ENCODE results near the gene TESK2.
"Not testable (repeated sequence)": the region's sequence is repeated elsewhere in the genome, so short reads cannot be mapped to it uniquely, and the experiment has no call there.

Gene TESK2

DNA sequence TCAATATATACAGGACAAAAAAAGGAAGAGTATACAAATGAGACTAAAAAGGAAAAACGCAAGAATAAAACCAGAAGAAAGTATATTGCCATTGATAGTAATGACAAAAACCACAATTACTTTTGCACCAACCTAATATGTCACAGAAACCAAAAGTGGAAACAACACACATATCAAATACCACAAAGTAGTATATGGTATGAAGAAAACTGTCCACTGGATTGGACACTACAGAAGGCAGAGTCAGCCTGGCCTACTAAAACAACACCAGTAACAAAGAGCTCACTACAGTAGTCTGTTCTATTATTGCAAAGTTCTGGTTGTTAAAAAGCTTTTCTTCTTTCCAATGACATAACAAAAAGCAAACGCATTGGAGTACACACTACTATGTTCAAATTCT lies 17.7 kb downstream of the TESK2 start:
- DNase-seq: no peak

DNA sequence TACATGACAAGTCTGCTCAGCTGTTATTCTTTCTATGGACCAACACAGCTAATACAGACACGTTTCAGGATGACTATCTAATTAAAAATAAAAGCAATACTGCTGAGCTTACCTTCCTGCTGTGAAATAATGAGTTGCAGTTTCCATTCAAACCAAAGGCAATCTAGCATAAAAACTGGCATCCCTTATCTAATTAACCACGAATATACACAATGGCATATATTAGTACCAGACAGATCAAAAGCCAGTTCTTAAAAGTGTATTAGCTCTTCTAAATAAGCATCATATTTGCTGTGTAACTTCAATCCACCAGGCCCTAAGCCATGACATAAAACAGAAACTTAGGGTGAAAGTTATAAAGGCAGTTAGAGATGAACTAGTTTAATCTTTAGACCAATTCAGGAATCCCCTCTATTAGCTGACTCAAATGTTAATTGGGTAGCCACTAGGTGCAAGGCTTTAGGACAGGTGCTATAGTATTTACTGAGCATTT lies 20.6 kb downstream of the TESK2 start:
- DNase-seq: no peak

DNA sequence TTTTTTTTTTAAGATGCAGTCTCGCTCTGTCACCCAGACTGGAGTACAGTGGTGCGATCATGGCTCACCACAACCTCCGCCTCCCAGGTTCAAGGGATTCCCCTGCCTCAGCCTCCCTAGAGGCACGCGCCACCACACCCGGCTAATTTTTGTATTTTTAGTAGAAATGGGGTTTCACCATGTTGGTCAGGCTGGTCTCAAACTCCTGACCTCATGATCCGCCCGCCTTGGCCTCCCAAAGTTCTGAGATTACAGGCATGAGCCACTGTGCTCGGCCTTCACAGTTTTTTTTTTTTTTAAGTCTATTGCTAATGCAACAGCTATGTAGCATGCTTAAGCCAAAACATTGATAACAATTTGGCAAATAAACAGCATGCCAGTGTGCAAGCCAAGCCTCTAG lies 23.6 kb downstream of the TESK2 start:
- DNase-seq: not testable (repeated sequence)

DNA sequence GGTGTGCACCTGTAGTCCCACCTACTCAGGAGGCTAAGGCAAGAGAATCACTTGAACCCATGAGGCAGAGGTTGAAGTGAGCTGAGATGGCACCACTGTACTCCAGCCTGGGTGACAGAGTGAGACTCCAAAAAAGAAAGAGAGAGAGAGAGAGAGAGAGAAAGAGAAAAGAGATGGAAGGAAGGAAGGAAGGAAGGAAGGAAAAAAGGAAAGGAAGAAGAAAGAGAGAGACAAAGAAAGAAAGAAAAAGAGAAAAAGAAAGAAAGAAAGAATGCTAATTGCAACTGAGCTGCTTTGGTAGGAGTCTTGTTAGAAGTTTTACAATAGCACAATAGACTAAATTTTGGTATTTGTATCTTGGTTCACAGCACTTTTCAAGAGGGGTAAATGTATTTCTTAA lies 25.7 kb downstream of the TESK2 start:
- DNase-seq: no peak

DNA sequence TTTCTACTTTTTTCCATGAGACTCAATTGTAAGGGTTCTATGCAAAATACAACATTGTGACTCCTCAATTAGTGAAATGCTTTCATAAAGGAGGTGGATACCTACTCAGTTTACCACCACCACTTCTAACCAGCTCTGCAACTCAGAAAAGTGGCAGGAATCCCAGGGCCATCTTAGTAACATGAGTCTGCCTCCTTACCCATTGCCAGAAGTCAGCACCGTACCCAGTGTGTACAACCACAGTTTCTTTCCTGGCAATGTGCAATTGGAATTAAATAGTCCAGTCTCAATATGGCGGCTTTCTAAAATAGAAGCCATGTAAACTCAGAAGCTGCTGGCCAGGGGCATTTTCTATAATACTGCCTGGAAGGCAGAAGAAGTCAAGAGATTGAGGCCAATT lies 32.1 kb downstream of the TESK2 start:
- DNase-seq: no peak

DNA sequence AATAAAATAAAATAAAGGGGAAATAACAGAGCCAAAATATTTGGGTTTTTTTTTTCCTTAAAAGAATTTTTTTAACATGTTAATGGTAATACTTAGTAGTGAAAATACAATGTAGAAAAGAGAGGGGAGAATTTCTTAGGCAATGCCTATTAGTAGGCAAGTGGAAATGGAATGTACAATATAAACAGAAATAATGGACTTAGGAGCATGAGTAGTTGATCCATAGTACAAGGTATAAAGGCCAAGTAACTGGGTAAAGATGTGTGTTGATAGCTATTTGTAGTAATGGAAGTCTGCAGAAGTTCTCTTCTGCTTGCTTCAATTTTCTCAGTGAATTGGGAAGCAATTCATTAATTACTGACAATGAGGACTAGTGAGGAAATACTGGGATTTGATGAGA lies 34.4 kb downstream of the TESK2 start:
- no peak for DNase-seq

DNA sequence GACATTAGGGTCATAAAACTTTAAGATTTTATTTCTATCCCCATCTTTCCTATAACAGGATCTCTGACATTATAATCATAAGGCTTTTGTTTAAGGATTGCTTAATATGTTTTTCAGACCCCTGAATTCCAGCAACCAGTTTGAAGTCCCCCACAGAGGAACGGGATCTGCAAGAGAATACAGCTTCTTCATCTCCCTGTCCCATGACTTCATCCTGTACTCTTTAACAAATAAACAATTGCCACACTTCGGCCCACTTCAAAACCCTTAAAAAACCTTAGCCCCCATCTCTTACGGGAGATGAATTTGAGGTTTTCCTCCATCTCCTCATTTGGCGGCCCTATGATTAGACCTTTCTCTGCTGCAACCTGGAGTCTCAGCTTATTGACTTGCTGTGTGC lies 35.8 kb downstream of the TESK2 start:
- DNase-seq: no peak

DNA sequence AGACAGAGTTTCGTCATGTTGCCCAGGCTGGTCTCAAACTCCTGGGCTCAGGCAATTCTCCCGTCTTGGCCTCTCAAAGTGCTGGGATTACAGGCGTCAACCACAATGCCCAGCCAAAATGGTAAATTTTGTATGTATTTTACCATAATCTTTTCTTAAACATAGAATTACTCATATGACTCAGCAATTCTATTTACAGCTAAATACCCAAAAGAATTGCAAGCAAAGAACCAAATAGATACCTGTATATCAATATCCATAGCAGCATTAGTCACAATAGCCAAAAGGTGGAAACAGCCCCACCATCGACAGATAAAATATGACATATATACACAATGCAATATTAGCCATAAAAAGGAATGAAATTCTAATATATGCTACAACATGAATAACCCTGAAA lies 36.5 kb downstream of the TESK2 start:
- DNase-seq: no peak

DNA sequence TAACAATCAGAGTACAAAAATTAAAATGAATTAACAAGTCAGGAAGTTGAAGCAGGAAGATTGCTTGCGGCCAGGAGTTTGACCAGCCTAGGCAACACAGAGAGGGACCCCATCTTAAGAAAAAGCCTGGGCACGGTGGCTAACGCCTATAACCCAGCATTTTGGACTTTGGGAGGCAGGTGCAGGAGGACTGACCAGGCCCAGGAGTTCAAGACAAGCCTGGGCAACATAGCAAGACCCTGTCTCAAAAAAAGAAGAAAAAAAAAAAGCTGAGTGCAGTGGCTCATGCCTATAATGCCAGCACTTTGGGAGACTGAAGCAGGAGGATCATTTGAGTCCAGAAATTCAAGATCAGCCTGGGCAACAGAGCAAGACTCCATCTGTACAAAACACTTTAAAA lies 38.5 kb downstream of the TESK2 start:
- no peak for DNase-seq

DNA sequence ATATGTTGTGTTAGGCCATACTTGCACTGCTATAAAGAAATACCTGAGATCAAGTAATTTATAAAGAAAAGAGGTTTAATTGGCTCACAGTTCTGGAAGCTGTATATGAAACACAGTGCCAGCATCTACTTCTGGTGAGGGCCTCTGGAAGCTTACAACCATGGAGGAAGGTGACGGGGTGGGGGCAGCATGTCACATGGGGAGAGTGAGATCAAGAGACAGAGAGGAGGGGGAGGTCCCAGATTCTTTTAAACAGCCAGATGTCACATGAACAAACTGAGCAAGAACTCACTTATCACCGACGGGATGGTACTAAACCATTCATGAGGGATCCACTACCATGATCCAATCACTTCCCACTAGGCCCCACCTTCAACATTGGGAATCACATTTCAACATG lies 42.6 kb downstream of the TESK2 start:
- DNase-seq: no peak

DNA sequence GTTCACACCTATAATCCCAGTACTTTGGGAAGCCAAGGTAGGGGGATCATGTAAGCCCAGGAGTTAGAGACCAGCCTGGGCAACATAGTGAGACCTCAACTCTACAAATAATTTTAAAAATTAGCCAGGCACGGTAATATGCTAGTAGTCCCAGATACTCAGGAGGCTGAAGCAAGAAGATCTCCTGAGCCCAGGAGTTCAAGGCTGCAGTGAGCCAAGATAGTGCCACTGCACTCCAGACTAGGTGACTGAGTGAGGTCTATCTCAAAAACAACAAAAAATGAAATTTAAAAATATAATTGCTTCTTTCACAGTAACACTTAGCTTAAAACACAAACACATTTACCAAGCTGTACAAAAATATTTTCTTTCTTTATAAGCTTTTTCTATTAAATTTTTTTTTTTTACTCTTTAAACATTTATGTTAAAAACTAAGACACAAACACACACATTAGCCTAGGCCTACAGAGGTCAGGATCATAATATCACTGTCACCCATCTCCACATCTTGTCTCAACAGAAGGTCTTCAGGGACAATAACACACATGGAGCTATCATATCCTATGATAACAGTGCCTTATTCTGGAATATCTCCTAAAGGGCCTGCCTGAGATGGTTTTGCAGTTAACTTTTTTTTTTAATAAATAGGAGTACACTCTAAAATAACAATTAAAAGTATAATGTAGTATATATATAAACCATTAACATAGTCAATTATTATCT lies 43.9 kb downstream of the TESK2 start:
- DNase-seq: no peak

DNA sequence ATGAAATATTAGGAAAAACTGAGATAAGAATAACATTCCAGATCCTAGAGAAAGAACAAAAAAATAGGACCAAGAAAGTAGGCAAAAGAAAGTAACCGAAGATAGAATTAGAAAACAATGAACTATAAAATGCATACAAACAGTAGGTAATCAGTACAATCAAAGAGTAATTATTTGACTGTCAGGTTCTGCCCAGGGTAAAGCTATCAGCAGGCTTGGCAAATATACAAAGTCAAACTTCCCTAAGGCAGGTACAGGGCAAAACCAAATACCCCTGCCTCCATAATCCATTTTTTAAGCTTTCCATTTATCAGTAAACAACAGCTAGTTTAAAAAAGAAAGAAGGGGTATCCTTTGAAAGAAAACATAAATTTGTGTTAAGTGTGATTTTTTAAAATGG lies 44.4 kb downstream of the TESK2 start:
- no peak for DNase-seq

DNA sequence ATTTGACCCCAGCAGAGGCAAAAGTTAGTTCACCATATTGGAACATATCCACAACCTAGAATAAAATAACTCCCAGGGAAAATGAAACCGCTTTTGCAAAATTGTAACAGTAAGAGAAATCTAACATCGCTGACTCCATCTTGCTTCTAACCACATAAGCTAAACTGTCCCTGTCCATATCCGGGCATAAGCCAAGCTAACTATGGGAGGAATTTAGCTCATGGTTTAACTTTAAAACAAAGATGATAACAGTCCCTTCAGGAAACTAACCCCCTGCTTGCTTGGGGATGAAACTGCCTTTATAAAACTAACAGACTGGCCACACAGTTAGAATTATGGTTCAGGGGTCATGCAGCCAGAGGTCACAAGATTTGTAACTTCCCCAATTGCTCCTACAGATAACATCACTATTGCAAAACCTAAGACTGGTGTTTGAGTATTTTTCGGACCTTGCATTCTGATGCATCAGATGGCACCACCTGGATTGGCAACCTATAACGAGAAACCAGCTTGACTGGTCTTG lies 46.3 kb downstream of the TESK2 start:
- no peak for DNase-seq

DNA sequence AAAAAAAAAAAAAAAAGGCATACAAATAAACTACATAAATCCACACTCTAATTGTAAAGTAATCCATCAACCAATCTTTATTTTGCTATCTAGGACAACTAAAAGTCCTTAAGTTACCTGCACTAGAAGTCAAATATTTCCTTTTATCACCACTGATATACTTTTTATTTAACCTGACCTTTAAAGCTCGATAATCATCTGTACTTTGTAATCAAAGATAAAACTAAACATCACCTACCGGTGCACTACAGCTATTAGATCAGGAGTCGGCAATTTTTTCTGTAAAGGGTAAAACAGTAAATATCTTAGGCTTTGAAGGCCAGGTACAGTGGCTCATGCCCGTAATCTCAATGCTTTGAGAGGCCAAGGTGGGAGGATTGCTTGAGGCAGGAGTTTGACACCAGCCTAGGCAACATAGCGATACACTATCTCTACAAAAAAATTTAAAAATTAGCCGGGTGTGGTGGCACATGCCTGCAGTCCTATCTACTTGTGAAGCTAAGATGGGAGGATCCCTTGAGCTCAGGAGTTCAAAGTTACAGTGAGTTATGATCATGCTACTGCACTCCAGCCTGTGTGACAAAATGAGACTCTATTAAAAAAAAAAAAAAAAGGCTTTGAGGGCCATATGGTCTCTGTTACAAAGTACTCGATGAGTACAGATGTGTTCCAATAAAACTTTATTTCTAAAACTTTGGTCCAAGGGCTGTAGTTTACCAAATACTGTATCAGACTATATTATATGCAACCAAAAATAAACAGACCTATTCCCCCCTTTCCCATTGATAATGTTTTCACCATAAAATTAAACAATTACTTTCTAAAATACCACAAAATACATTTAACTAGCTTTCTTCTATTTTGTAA lies 47.1 kb downstream of the TESK2 start:
- no peak for DNase-seq

DNA sequence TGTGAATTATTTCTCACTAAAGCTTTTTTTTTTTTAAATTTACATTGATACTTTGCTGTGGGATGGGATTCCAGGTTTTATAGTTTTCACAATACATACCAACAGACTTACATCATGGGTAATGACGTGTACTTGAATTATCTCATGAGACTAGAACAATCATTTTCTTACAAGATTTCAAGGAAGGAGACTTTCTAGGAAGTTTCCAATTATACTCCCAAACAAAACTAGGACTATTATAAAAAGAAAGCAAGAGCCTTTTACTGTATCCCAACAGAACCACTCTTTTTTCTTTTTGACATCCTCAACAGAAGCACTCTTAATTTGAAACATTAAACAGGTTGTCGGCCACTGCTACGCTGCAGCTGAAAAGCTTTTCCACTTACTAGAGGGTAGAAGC lies 48.7 kb downstream of the TESK2 start:
- no peak for DNase-seq

DNA sequence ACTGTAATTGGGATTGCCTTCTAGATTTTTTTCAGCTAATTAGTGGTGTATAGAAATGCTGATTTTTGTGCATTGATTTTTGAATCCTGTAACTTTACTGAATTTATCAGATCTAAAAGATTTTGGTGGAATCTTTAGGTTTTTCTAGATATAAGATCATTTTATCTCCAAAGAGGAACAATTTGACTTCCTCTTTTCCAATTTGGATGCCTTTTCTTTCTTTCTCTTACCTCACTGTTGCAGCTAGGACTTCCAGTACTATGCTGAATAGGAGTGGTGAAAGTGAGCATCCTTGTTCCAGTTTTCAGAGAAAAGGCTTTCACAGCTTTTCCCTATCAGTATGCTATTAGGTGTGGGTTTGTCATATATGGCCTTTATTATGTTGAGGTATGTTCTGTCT lies 53.6 kb downstream of the TESK2 start:
- no peak for DNase-seq

DNA sequence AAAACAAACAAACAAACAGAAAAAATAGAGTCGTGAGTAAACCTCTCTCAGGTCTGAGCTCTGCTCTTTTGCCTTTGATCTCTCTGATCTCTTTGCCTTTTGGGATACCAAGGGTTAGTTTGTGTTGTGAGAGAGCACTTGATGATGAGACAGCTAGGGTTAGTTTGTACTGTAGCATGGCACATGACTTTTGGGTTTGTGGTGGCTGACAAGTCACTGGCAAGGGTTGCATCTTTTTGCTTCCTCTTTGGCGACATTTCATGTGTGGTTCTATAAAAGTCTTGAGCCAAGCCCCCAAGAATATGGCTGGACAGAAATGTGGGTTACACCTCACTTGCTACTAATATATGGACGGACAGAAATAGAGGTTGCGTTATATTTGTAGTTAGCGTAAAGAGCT lies 60.5 kb downstream of the TESK2 start:
- no peak for DNase-seq

DNA sequence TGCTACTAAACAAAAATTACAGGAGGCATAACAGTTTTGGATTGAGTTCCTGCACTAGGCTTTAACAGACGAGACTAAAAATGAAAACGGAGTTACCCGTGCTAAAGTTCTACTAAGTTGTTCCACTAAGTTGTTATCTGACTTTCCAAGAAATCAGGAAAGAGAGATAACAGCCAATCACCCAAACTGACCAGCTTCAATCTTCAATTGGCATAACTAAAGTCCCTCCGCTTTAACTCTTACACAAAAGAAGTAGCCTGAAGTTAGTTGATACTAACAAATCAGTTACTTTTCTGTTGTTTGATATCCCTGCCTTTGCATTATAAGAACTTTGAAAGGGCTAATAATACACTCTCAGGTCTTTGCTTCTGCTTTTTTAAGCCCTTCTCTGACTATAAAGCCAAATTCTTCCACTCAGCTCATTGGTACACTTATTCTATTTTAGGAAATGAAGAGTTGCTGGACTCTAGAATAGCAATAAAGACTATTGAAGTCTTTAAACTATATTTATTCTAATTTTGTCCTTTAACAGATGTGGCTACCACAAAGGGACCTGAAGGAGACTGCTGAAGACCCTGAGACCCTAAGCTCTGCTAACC lies 61.3 kb downstream of the TESK2 start:
- no peak for DNase-seq

DNA sequence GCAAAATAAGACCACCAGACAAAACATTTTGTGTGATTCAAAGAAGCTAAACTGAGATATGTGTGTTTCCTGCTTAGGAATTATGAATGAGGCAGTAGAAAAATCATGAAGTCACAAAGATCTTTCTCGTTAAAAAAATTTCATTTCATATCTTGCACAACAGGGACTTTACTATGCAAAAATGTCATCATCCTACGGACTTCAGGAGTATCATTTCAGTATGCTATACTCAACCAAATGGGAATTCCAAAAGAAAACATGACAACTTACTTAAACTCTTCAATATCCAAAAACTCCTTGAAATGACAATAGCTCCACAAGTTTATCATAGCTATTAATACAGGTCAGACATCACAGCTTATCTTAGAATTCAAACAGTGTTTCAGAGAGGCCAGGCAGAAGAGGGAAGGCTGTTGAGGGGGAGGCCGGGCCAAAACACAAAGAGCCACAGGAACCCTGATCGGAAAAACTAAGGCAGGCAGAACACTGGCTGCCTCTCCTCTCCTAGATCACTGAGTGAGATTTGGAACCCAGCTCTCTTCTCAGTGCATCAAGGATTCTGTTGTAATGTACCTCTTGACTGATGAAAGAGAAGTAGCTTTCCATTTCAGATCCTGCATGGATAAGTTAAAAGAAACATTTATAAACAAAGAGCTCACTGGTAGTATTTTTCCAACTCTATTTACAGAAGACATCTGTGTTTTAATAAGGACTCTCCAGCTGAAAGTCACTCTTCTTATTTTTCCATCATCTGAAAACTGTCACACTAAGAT lies 66.9 kb downstream of the TESK2 start:
- no peak for DNase-seq

DNA sequence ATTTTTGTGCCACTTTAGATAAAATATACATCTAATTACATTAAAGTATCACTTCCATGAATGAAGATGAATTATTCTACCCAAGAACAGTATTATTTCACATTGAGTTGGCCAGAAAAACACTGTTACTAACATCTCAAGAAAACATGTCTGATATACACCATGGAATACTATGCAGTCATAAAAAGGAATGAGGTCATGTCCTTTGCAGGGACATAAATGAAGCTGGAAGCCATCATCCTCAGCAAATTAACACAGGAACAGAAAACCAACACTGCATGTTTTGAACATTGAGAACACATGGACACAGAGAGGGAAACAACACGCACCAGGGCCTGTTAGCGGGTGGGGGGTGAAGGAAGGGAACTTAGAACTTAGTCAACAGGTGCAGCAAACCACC lies 69.0 kb downstream of the TESK2 start:
- DNase-seq: no peak

DNA sequence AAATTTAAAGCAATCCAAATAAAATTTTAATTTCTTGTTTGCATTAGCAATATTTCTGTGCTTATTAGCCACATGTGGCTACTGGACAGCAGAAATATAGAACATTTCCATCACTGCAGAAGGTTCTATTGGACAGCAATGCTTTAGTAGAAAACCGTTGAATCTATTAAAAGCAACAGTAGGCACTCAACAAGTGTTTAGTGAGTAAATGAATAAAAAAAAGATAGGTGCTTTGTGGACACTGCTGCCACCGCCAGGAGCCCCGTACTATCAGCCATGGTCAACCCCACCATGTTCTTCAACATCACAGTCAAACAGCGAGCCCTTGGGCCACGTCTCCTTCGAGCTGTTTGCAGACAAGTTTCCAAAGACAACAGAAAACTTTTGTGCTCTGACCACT lies 76.2 kb downstream of the TESK2 start:
- no peak for DNase-seq

DNA sequence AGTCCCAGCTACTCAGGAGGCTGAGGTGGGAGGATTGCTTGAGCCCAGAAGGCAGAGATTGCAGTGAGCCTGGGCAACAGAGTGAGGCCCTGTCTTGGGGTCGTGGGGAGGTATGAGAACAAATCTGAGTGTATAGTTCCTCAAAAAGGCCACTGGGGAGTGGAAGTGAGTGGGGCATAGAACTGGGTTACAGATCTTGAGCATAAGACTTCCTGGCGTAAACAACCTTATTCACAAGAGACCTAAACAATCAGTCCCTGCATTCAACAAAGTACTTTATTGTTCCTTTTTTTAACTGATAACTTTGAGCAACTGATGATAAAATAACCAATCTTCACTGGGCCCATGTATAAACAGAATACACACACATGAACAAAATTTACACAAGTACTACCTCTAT lies 78.1 kb downstream of the TESK2 start:
- no peak for DNase-seq

DNA sequence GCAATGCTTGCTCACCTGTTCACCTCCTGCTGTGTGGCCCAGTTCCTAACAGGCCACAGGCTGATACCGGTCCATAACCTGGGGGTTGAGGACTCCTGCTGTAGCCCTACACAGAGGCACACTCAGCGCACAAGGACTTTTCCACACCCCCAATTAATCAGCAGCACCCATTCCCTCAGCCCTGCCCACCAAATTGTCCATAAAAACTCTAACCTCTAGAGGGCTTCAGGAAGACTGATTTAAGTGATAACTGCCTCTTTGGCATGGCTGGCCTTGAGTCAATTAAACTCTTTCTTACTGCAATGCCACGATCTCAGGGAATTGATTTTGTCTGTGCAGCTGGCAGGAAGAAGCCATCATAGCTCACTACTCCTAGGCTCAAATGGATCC lies 79.5 kb downstream of the TESK2 start:
- no peak for DNase-seq
